Common myeloid progenitor, CD34-positive (primary cell): ENCODE results near the gene CTBP2.
A peak's percentile ranks its signal among the peaks of the same experiment; 100 is the strongest.

ENCODE experiments used
- CTCF ChIA-PET: fragments of 350-600 bp; sonication (Branson Sonifier 250); formaldehyde crosslinking; loops from one replicate; lab custom pipeline; 2021; ENCODE audit warnings: antibody characterized with exemption; lab: Charles Lee
- POLR2A ChIA-PET: fragments of 350-600 bp; sonication (Branson Sonifier 250); formaldehyde crosslinking; loops from one replicate; lab custom pipeline; 2021; ENCODE audit warnings: antibody characterized with exemption; lab: Charles Lee
- DNase-seq, 3 donors: peaks; one replicate each; pipeline versions ENCODE4 v3.0.0 to v3.0.0-alpha.2; 2013
- H3K27ac ChIP-seq, 2 experiments: 1 replicate in 1 of 2; 2 replicates in 1 of 2; pipeline ENCODE4 v1.7.0; 2013; ENCODE audit warnings: inconsistent platforms in 2 of 2, low read length in 2 of 2, mild to moderate bottlenecking in 2 of 2, low read depth in 1 of 2, moderate library complexity in 1 of 2; ENCODE audit not compliant: severe bottlenecking in 2 of 2, insufficient read depth in 1 of 2, poor library complexity in 1 of 2
- H3K27me3 ChIP-seq, 5 experiments: replicated peaks in 2 of 5; 1 replicate in 3 of 5; 2 replicates in 2 of 5; pipeline versions ENCODE4 v1.6.1 to v1.7.0; 2013; ENCODE audit warnings: low read length in 4 of 5, mild to moderate bottlenecking in 2 of 5, moderate library complexity in 2 of 5, inconsistent platforms in 1 of 5; ENCODE audit not compliant: insufficient read depth in 5 of 5, control insufficient read depth in 4 of 5
- H3K36me3 ChIP-seq, 4 experiments: 1 replicate in 2 of 4; 2 replicates in 2 of 4; pipeline versions ENCODE4 v1.6.1 to v1.7.0; 2013; ENCODE audit warnings: low read length in 3 of 4, control low read depth in 1 of 4, mild to moderate bottlenecking in 1 of 4; ENCODE audit not compliant: control insufficient read depth in 4 of 4, insufficient read depth in 4 of 4
- H3K4me1 ChIP-seq, 4 experiments: 1 replicate in 3 of 4; 2 replicates in 1 of 4; pipeline versions ENCODE4 v1.6.1 to v1.7.1; 2013; ENCODE audit warnings: low read length in 3 of 4, mild to moderate bottlenecking in 3 of 4, control low read depth in 1 of 4, inconsistent platforms in 1 of 4, moderate library complexity in 1 of 4; ENCODE audit not compliant: control insufficient read depth in 4 of 4, insufficient read depth in 4 of 4; ENCODE audit errors: control extremely low read depth in 1 of 4
- H3K4me3 ChIP-seq, 7 experiments: 1 replicate in 4 of 7; 2 replicates in 3 of 7; pipeline versions ENCODE4 v1.5.1 to v1.7.0; 2013; ENCODE audit warnings: mild to moderate bottlenecking in 7 of 7, low read length in 6 of 7, moderate library complexity in 6 of 7, inconsistent platforms in 2 of 7, low read depth in 2 of 7, control low read depth in 1 of 7; ENCODE audit not compliant: insufficient read depth in 4 of 7, control insufficient read depth in 1 of 7; ENCODE audit errors: extremely low read depth in 1 of 7
- H3K9me3 ChIP-seq, 5 experiments: 1 replicate in 4 of 5; 2 replicates in 1 of 5; pipeline versions ENCODE4 v1.6.1 to v1.7.1; 2013; ENCODE audit warnings: low read length in 4 of 5, mild to moderate bottlenecking in 2 of 5, inconsistent platforms in 1 of 5, low read depth in 1 of 5, moderate library complexity in 1 of 5; ENCODE audit not compliant: control insufficient read depth in 4 of 5, insufficient read depth in 2 of 5; ENCODE audit errors: control extremely low read depth in 1 of 5
- WGBS: methylation state at CpG from one replicate; pipeline ENCODE4 v1.1.5; 2013; ENCODE audit not compliant: insufficient coverage; 5-methylcytosine and 5-hydroxymethylcytosine counted together

The CTBP2 gene

DNA sequence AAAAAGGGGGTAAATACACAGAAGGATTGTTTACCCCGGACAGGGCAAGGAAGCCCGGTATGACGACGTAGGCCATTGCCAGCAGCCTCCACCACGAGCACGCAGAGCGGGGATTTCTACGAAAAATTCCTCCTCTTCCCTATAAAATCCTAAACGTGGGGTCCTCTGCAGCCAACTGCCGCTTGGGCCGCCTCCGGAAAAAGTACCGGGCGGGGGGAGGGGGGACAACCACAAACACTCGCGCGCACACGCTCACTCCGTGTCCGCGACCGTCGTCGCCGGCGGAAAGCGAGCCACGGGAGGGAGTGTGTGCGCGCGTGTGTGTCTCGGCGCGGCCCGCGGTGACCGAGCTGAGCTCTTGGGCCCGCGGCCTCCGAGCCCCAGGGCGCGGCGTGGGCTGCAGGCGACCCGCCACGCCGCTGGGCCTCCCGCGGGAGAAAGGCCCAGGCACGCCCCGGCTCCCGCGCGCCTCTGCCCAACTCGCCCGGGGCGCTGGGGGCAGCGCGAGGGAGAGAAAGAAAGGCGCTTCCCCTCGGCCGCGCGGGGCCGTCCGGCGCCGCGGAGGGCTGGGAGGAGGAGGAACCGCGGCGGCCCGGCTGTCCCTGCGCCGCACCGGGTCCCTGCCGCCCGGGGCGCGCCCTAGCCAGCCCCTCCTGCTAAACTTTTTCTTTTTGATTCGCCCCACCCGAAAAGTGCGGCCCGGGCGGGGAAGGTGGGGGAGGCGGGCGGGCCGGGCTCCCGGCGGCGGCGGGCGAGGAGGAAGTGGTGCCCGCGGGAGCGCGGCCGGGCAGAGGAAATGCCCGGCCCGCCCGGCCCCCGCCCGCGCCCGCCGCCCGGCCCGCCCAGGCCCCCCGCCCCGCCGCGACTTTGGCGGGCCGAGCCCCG lies 1.5 kb downstream of the CTBP2 start:
- Histone ChIP-seq H3K4me1 (peaks cover 27 to 58% (median 52%) of the 10 kb centered on the region in 4 experiments), H3K27ac (peak overlapping the region; percentile 70 to 84), H3K27me3 (no peaks in the 10 kb centered on the region), H3K9me3 (no peaks in the 10 kb centered on the region), H3K4me3 (peak overlapping the region; percentile 72 to 96 (median 85)), H3K36me3 (no peaks in the 10 kb centered on the region)
- peak; percentile 50 to 70 (median 55) for DNase-seq
- 0% methylated on average over 28 of the region's 115 CpGs for WGBS
- CTCF ChIA-PET, result no interaction called here
- POLR2A ChIA-PET, result interaction anchor here (0.6 to 1.2 kb wide), 4 partner anchors 11 to 247 kb away, joined by 3 to 6 read pairs (median 4); no protein-coding TSS in a partner anchor

DNA sequence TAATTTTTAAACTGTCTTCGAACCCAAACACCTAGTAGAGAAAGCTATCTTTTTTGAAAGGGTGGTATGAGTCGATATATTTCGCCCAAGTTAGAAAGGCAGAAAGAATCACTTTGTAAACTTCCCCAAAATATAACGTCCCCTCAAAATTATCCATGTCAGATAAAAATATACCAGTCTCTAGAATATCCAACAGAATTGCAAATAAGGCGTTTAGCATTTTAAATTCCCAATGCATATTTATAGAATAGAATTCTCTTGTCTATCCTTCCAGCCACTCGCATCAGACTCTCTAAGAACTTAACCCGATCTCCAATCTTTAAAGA lies 2.1 kb downstream of the CTBP2 start:
- no peaks in the 10 kb centered on the region for H3K27me3 ChIP-seq
- H3K4me3 ChIP-seq, result peak overlapping the region; percentile 72 to 96 (median 85)
- ChIA-PET POLR2A (interaction anchor here (1.0 to 1.2 kb wide), 3 partner anchors 10 to 100 kb away, joined by 3 to 6 read pairs (median 4); no protein-coding TSS in a partner anchor), CTCF (no interaction called here)
- peaks cover 0 to 2% (median under 1%) of the 10 kb centered on the region in 4 experiments for H3K36me3 ChIP-seq
- H3K27ac ChIP-seq, result peak overlapping the region; percentile 70 to 84
- WGBS, result no CpG with 5 or more reads among the region's 7 CpGs
- DNase-seq, result no peak
- no peaks in the 10 kb centered on the region for H3K9me3 ChIP-seq
- peaks cover 28 to 64% (median 57%) of the 10 kb centered on the region in 4 experiments for H3K4me1 ChIP-seq

GRCh38 chr10:125157505-125157904 lies 2.9 kb downstream of the CTBP2 start:
- Histone ChIP-seq H3K9me3 (no peaks in the 10 kb centered on the region), H3K4me1 (peaks cover 30 to 70% (median 64%) of the 10 kb centered on the region in 4 experiments), H3K36me3 (peaks cover 0 to 6% (median 1%) of the 10 kb centered on the region in 4 experiments), H3K27me3 (no peaks in the 10 kb centered on the region), H3K4me3 (peak overlapping the region in 6 of 7 experiments; percentile 53 to 96 (median 82)), H3K27ac (peak overlapping the region; percentile 70 to 84)
- DNase-seq, result no peak
- WGBS, result no CpG with 5 or more reads among the region's 3 CpGs
- ChIA-PET CTCF (interaction anchor here (0.8 kb wide), 1 partner anchor 96 kb away, joined by 3 read pairs; no protein-coding TSS in a partner anchor), POLR2A (interaction anchor here (1.2 to 1.4 kb wide), 2 partner anchors 9 kb away, joined by 3 to 6 read pairs; no protein-coding TSS in a partner anchor)

- ChIA-PET POLR2A (interaction anchor here (1.4 kb wide), 1 partner anchor 9 kb away, joined by 3 read pairs; no protein-coding TSS in a partner anchor), CTCF (interaction anchor here (0.8 kb wide), 1 partner anchor 96 kb away, joined by 3 read pairs; no protein-coding TSS in a partner anchor)
- Histone ChIP-seq H3K36me3 (peaks cover 0 to 10% (median 1%) of the 10 kb centered on the region in 4 experiments), H3K9me3 (no peaks in the 10 kb centered on the region), H3K4me1 (peaks cover 30 to 72% (median 64%) of the 10 kb centered on the region in 4 experiments), H3K27ac (peak overlapping the region; percentile 70 to 84), H3K27me3 (no peaks in the 10 kb centered on the region), H3K4me3 (peak overlapping the region in 6 of 7 experiments; percentile 6 to 96 (median 78))
- 0% methylated on average over 2 of the region's 13 CpGs for WGBS
- DNase-seq, result no peak
Measured at GRCh38 chr10:125156739-125157480, 3.5 kb downstream of the CTBP2 start.

DNA sequence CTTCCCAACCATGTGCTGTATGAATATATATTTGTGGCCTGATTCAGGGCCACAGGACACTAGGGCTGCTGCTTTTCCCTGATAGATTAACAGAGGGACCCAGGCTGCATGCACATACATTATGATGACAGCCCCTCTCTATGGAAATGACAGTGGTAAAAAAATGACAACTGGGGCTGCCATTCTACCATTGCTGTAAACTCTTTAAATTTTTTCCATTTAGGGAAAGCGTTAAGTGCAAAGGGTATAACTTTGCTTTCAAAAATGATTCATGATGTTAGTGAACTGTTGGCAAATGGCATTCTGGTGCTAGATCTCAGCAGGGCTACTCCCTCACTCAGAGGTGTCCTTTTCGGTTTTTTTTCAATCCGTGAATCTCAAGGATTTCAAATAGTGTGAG lies 4.2 kb downstream of the CTBP2 start:
- Histone ChIP-seq H3K4me3 (peak overlapping the region in 2 of 7 experiments; percentile 36 to 91), H3K36me3 (peaks cover 0 to 13% (median 2%) of the 10 kb centered on the region in 4 experiments), H3K27ac (peak overlapping the region in 1 of 2 experiments; percentile 84), H3K4me1 (peaks cover 30 to 73% (median 67%) of the 10 kb centered on the region in 4 experiments), H3K9me3 (no peaks in the 10 kb centered on the region), H3K27me3 (no peaks in the 10 kb centered on the region)
- whole genome bisulfite sequencing, result no CpG with 5 or more reads among the region's 3 CpGs
- DNase-seq, result no peak
- ChIA-PET POLR2A (interaction anchor here (1.4 kb wide), 1 partner anchor 8 kb away, joined by 3 read pairs; no protein-coding TSS in a partner anchor), CTCF (interaction anchor here (2.3 kb wide), 1 partner anchor 11 kb away, joined by 7 read pairs; no protein-coding TSS in a partner anchor)

- DNase-seq, result no peak
- CTCF ChIA-PET, result interaction anchor here (0.9 to 2.3 kb wide), 2 partner anchors 10 to 93 kb away, joined by 3 to 7 read pairs; no protein-coding TSS in a partner anchor
- POLR2A ChIA-PET, result interaction anchor here (0.6 kb wide), 1 partner anchor 87 kb away, joined by 5 read pairs; no protein-coding TSS in a partner anchor
- H3K4me1 ChIP-seq, result peaks cover 30 to 81% (median 71%) of the 10 kb centered on the region in 4 experiments
- H3K27ac ChIP-seq, result peak overlapping the region; percentile 35 to 69
- H3K36me3 ChIP-seq, result peaks cover 0 to 21% (median 5%) of the 10 kb centered on the region in 4 experiments
- peak overlapping the region in 5 of 7 experiments; percentile 29 to 61 (median 46) for H3K4me3 ChIP-seq
- no peaks in the 10 kb centered on the region for H3K27me3 ChIP-seq
- 30% methylated on average over 7 of the region's 8 CpGs for WGBS
- H3K9me3 ChIP-seq, result no peaks in the 10 kb centered on the region
Measured at GRCh38 chr10:125155101-125155500, 5.3 kb downstream of the CTBP2 start.
